Stimulated activated memory B cell treated with anti-CD40 and anti-IgM and Interleukin-4, amounts not matched to agents 10 μg/mL and 1 μg/mL and 100 μg/mL, for 72 hours (primary cell): ENCODE results near the gene RPGR.

Experiments
- ATAC-seq: fragments of 150-1000 bp; cut with Tn5 transposase; 2 replicates; pipeline ENCODE4 v1.10.0; 2021
- H3K27ac Mint-ChIP-seq: one replicate; pipeline ENCODE4 v1.8.0; 2022; ENCODE audit warnings: mild to moderate bottlenecking, mixed read lengths
- H3K27me3 Mint-ChIP-seq: one replicate; pipeline ENCODE4 v1.8.0; 2022; ENCODE audit warnings: mixed read lengths
- H3K36me3 Mint-ChIP-seq: one replicate; pipeline ENCODE4 v1.8.0; 2022; ENCODE audit warnings: mixed read lengths
- H3K4me1 Mint-ChIP-seq: one replicate; pipeline ENCODE4 v1.8.0; 2022; ENCODE audit warnings: mixed read lengths
- H3K4me3 Mint-ChIP-seq: one replicate; pipeline ENCODE4 v1.8.0; 2022; ENCODE audit warnings: mild to moderate bottlenecking, moderate library complexity, mixed read lengths
- H3K9me3 Mint-ChIP-seq: one replicate; pipeline ENCODE4 v1.8.0; 2022; ENCODE audit warnings: mixed read lengths

RPGR gene

GRCh38 chrX:38285649-38286048, 41.7 kb downstream of the RPGR start:
- peaks cover 12% of the 10 kb centered on the region for H3K9me3 Mint-ChIP-seq
- ATAC-seq, result no peak
- H3K36me3 Mint-ChIP-seq, result peaks cover 29% of the 10 kb centered on the region
- no peak overlapping the region for H3K4me3 Mint-ChIP-seq
- H3K27ac Mint-ChIP-seq, result no peak overlapping the region
- no peaks in the 10 kb centered on the region for H3K27me3 Mint-ChIP-seq
- peaks cover 15% of the 10 kb centered on the region for H3K4me1 Mint-ChIP-seq

- H3K36me3 Mint-ChIP-seq, result peaks cover 20% of the 10 kb centered on the region
- no peak overlapping the region for H3K27ac Mint-ChIP-seq
Observed at GRCh38 chrX:38282049-38282448, 45.3 kb downstream of the RPGR start.

GRCh38 chrX:38279188-38279587, 48.1 kb downstream of the RPGR start:
- H3K4me3 Mint-ChIP-seq, result no peak overlapping the region
- peaks cover 11% of the 10 kb centered on the region for H3K4me1 Mint-ChIP-seq
- no peak for ATAC-seq
- H3K36me3 Mint-ChIP-seq, result peaks cover 8% of the 10 kb centered on the region
- no peaks in the 10 kb centered on the region for H3K9me3 Mint-ChIP-seq
- no peak overlapping the region for H3K27ac Mint-ChIP-seq
- no peaks in the 10 kb centered on the region for H3K27me3 Mint-ChIP-seq

More at GRCh38 chrX:38282049-38282448, 45.3 kb downstream of the RPGR start:
- Mint-ChIP-seq H3K9me3 (peaks cover 7% of the 10 kb centered on the region), H3K4me3 (no peak overlapping the region), H3K27me3 (no peaks in the 10 kb centered on the region), H3K4me1 (peaks cover 6% of the 10 kb centered on the region)
- ATAC-seq, result no peak

GRCh38 chrX:38278682-38279081, 48.6 kb downstream of the RPGR start:
- Mint-ChIP-seq H3K36me3 (peaks cover 8% of the 10 kb centered on the region), H3K4me1 (peaks cover 11% of the 10 kb centered on the region), H3K4me3 (no peak overlapping the region), H3K27ac (no peak overlapping the region), H3K9me3 (no peaks in the 10 kb centered on the region), H3K27me3 (no peaks in the 10 kb centered on the region)
- ATAC-seq, result no peak

GRCh38 chrX:38277802-38278201, 49.5 kb downstream of the RPGR start:
- Mint-ChIP-seq H3K9me3 (no peaks in the 10 kb centered on the region), H3K27me3 (no peaks in the 10 kb centered on the region), H3K36me3 (peaks cover 8% of the 10 kb centered on the region), H3K4me3 (no peak overlapping the region), H3K27ac (no peak overlapping the region), H3K4me1 (peaks cover 11% of the 10 kb centered on the region)
- ATAC-seq, result no peak

GRCh38 chrX:38277136-38277535, 50.2 kb downstream of the RPGR start:
- no peak for ATAC-seq
- no peak overlapping the region for H3K27ac Mint-ChIP-seq

GRCh38 chrX:38276089-38276488, 51.2 kb downstream of the RPGR start:
- peaks cover 11% of the 10 kb centered on the region for H3K4me1 Mint-ChIP-seq
- no peak overlapping the region for H3K4me3 Mint-ChIP-seq
- H3K27ac Mint-ChIP-seq, result peak overlapping the region; percentile 34
- ATAC-seq, result no peak
- no peaks in the 10 kb centered on the region for H3K27me3 Mint-ChIP-seq
- H3K36me3 Mint-ChIP-seq, result no peaks in the 10 kb centered on the region
- H3K9me3 Mint-ChIP-seq, result no peaks in the 10 kb centered on the region

More at GRCh38 chrX:38277136-38277535, 50.2 kb downstream of the RPGR start:
- Mint-ChIP-seq H3K4me3 (no peak overlapping the region), H3K9me3 (no peaks in the 10 kb centered on the region), H3K27me3 (no peaks in the 10 kb centered on the region), H3K4me1 (peaks cover 11% of the 10 kb centered on the region), H3K36me3 (peaks cover 2% of the 10 kb centered on the region)

- ATAC-seq, result peak; percentile 34
- Mint-ChIP-seq H3K27ac (peak overlapping the region; percentile 34), H3K4me3 (no peak overlapping the region), H3K9me3 (no peaks in the 10 kb centered on the region), H3K4me1 (peaks cover 15% of the 10 kb centered on the region), H3K27me3 (no peaks in the 10 kb centered on the region), H3K36me3 (peaks cover 4% of the 10 kb centered on the region)
Observed at GRCh38 chrX:38275615-38276014, 51.7 kb downstream of the RPGR start.

GRCh38 chrX:38273453-38273852, 53.9 kb downstream of the RPGR start:
- H3K9me3 Mint-ChIP-seq, result no peaks in the 10 kb centered on the region
- peaks cover 8% of the 10 kb centered on the region for H3K36me3 Mint-ChIP-seq
- H3K27me3 Mint-ChIP-seq, result no peaks in the 10 kb centered on the region
- H3K4me1 Mint-ChIP-seq, result peaks cover 17% of the 10 kb centered on the region
- H3K27ac Mint-ChIP-seq, result no peak overlapping the region
- no peak for ATAC-seq
- no peak overlapping the region for H3K4me3 Mint-ChIP-seq

- H3K27ac Mint-ChIP-seq, result no peak overlapping the region
- H3K9me3 Mint-ChIP-seq, result no peaks in the 10 kb centered on the region
- peaks cover 12% of the 10 kb centered on the region for H3K36me3 Mint-ChIP-seq
- H3K27me3 Mint-ChIP-seq, result no peaks in the 10 kb centered on the region
- no peak overlapping the region for H3K4me3 Mint-ChIP-seq
- peaks cover 17% of the 10 kb centered on the region for H3K4me1 Mint-ChIP-seq
- ATAC-seq, result peak; percentile 16
Observed at GRCh38 chrX:38271154-38271716, 56.1 kb downstream of the RPGR start.

- no peaks in the 10 kb centered on the region for H3K9me3 Mint-ChIP-seq
- no peaks in the 10 kb centered on the region for H3K27me3 Mint-ChIP-seq
- peaks cover 12% of the 10 kb centered on the region for H3K36me3 Mint-ChIP-seq
- peaks cover 7% of the 10 kb centered on the region for H3K4me1 Mint-ChIP-seq
- no peak overlapping the region for H3K27ac Mint-ChIP-seq
- ATAC-seq, result no peak
- H3K4me3 Mint-ChIP-seq, result no peak overlapping the region
Observed at GRCh38 chrX:38268011-38268410, 59.3 kb downstream of the RPGR start.

- no peak for ATAC-seq
- H3K27ac Mint-ChIP-seq, result no peak overlapping the region
- H3K4me1 Mint-ChIP-seq, result no peaks in the 10 kb centered on the region
Observed at GRCh38 chrX:38262715-38263620, 64.3 kb downstream of the RPGR start.

GRCh38 chrX:38260231-38260630, 67.1 kb downstream of the RPGR start:
- no peak overlapping the region for H3K27ac Mint-ChIP-seq
- no peaks in the 10 kb centered on the region for H3K4me1 Mint-ChIP-seq
- H3K27me3 Mint-ChIP-seq, result peaks cover 8% of the 10 kb centered on the region
- no peak overlapping the region for H3K4me3 Mint-ChIP-seq
- no peak for ATAC-seq
- H3K36me3 Mint-ChIP-seq, result no peaks in the 10 kb centered on the region
- H3K9me3 Mint-ChIP-seq, result peaks cover 5% of the 10 kb centered on the region

More at GRCh38 chrX:38262715-38263620, 64.3 kb downstream of the RPGR start:
- H3K27me3 Mint-ChIP-seq, result no peaks in the 10 kb centered on the region
- no peak overlapping the region for H3K4me3 Mint-ChIP-seq
- peaks cover under 1% of the 10 kb centered on the region for H3K36me3 Mint-ChIP-seq
- no peaks in the 10 kb centered on the region for H3K9me3 Mint-ChIP-seq

- H3K27ac Mint-ChIP-seq, result no peak overlapping the region
- H3K9me3 Mint-ChIP-seq, result peaks cover 5% of the 10 kb centered on the region
- H3K27me3 Mint-ChIP-seq, result peaks cover 8% of the 10 kb centered on the region
- no peaks in the 10 kb centered on the region for H3K4me1 Mint-ChIP-seq
- H3K36me3 Mint-ChIP-seq, result no peaks in the 10 kb centered on the region
- H3K4me3 Mint-ChIP-seq, result no peak overlapping the region
- ATAC-seq, result no peak
Observed at GRCh38 chrX:38256019-38256418, 71.3 kb downstream of the RPGR start.

GRCh38 chrX:38249965-38250364, 77.3 kb downstream of the RPGR start:
- no peaks in the 10 kb centered on the region for H3K9me3 Mint-ChIP-seq
- no peak for ATAC-seq
- H3K4me3 Mint-ChIP-seq, result no peak overlapping the region
- no peaks in the 10 kb centered on the region for H3K27me3 Mint-ChIP-seq
- H3K27ac Mint-ChIP-seq, result no peak overlapping the region
- no peaks in the 10 kb centered on the region for H3K36me3 Mint-ChIP-seq
- no peaks in the 10 kb centered on the region for H3K4me1 Mint-ChIP-seq

GRCh38 chrX:38247051-38247450, 80.3 kb downstream of the RPGR start:
- no peak for ATAC-seq
- Mint-ChIP-seq H3K36me3 (no peaks in the 10 kb centered on the region), H3K4me1 (no peaks in the 10 kb centered on the region), H3K27ac (no peak overlapping the region), H3K9me3 (no peaks in the 10 kb centered on the region), H3K4me3 (no peak overlapping the region), H3K27me3 (no peaks in the 10 kb centered on the region)
